HG03442 (cell line): ENCODE measurements around the gene SPINDOC.
"Not testable (repeated sequence)": the region's sequence is repeated elsewhere in the genome, so short reads cannot be mapped to it uniquely, and the experiment has no call there.

Source experiments
- ATAC-seq: cut with Tn5 transposase; IDR thresholded peaks from one replicate; pipeline ENCODE4 v1.9.1; 2021; ENCODE audit warnings: mild to moderate bottlenecking, moderate library complexity; ENCODE audit not compliant: unreplicated experiment

SPINDOC gene, protein sequence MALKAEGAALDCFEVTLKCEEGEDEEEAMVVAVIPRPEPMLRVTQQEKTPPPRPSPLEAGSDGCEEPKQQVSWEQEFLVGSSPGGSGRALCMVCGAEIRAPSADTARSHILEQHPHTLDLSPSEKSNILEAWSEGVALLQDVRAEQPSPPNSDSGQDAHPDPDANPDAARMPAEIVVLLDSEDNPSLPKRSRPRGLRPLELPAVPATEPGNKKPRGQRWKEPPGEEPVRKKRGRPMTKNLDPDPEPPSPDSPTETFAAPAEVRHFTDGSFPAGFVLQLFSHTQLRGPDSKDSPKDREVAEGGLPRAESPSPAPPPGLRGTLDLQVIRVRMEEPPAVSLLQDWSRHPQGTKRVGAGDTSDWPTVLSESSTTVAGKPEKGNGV

DNA sequence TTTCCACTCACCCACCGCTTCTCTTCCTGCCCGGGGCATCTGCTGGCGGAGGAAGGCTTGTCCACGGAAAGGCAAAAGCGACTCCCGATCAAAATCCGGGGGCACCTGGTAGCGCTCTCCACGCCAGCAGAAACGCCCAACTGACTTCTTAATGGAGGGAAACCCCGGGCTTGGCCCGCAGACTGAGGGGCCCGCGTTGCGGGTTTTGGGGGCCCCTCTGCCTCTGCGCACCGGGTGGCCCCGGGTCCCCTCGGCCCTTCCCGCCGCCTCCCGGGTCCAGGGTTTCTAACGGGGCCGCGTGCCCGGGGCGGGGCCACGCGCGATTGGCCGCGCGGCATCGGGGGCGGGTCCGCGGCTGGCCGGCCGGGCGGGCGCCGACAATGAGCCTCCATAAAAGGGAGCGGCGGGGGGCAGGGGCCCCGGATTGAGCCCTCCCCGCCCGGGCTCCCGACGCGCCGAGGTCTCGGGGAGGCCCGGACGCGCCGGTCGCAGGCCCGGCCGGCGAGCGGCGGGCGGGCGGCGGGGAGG, at the start of gene SPINDOC:
Gene SPINDOC (plus strand): TSS at position 422 of the 528 bp plus-strand sequence. CDS start 231 bp downstream, outside the sequence.
- peak; percentile 66 for ATAC-seq

DNA sequence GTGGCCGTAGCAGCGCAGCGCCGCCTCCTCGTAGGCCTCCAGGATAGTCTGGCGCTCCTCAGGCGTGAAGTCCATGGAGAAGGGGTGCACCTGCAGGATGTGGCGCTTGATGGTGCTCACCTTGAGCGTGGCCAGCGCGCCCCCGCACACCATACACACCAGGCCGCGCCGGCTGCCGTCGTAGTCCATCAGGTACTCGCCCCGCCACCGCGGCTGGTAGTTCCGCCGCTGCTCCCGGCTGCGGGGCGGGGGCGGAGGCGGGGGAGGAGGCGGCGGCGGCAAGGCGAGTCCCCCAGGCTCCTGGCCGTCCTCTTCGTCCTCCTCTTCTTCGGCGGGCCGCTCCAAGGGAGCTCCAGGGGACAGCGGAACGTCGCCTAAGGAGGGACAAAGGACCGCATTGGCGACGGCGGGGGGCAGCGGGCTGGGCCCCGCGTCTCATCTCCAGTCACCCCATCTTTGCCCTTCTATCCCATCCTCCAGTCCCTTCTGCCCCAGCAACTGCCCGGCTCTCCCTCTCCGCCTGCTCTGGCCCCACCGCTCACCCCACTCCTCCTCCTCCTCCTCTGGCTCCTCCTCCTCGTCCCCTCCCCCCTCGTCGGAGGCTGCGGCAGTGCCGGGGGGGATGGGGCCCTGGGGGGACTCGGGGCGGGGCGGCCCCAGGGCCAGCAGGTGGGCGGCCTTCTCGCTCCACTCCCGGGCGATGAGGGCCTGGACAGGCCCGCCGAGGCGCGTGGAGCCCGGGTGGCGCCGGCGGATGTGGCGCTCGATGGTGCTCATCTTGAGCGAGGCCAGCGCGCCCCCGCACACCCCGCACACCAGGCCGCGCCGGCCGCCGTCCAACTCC, 49.5 kb upstream of the SPINDOC start:
- ATAC-seq = no peak

DNA sequence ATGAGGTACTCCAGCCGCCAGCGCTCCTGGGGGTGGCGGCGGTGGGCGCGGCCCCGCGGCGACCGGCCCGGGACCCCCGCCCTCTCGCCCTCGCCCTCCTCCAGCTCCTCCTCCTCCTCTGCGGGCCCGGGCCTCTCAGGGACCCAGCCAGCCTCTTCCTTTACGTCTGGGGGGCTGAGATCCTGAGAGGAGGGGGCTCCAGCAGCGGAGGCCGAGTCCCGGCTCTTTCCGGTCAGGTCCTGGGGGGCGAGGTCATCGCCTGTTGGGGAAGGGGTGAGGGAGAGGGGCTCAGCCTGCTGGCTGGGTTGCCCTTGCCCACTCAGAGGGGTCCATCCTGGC, 48.9 kb upstream of the SPINDOC start:
- no peak for ATAC-seq

DNA sequence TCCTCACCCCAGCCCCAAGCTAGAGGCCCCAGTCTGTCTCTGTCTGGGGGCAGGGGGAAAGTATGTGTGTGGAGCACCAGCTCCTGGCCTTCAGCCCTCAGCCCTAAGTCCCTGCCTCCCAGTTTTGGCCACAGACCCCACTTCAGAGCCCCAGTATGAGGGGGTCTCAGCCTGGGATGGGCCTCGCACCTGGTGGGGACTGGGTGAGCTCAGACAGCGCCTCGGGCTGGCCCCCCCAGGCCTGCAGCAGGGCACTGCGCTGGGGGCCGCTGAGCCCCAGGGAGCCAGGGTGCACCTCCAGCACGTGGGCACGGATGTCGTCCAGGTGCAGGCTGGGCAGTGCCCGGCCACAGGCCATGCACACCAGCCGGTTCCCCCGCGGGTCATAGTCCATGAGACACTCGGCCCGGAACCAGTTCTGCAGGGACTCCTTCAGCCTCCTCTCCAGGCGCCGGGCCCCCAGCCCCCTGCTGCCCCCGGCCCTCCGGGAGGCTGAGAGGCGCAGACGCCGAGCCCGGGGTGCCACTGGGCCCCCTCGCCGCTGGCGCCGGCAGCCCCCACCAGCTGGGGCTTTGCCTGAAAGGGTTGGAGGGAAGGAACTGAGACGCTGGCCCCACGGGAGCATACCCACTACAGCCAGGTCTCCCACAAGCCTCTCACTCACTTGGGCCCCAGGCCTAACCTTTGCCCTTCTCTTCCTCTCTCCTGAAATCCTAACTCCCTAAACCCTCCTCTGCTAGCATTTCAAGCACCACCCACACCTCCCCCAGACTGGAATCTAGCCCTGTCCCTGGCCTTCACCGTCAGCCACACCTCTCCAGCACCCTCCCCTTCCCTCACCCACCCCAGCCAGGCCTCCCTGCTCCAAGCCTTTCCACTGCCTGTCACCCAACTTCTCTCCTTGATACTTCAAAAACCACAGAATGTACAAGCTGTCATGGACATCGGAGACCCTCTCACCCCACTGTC, 48.3 kb upstream of the SPINDOC start:
- ATAC-seq = no peak

DNA sequence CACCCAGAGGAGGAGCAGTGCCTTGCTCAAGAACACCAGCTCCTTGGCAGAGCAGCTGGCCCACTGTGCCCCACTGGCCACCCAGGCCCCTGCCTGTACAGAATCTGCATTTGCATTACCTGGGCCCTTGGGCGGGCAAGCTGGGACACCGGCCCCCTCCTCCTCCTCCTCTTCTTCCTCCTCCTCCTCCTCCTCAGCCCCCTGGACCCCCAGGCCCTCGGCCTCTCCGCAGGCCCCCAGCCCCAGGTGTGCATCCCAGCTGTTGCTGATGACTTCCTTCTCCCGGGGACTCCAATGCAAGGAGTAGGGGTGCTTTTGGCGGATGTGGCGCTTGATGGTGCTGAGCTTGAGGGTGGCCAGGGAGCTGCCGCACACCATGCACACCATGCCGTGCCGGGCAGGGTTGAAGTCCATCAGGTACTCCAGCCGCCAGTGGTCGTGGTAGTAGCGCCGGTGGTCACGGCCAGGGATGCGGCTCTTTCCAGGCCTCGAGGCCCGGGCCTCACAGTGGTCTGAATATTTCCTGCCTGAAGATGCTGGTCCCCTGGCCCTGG, 47.5 kb upstream of the SPINDOC start:
- ATAC-seq = no peak

DNA sequence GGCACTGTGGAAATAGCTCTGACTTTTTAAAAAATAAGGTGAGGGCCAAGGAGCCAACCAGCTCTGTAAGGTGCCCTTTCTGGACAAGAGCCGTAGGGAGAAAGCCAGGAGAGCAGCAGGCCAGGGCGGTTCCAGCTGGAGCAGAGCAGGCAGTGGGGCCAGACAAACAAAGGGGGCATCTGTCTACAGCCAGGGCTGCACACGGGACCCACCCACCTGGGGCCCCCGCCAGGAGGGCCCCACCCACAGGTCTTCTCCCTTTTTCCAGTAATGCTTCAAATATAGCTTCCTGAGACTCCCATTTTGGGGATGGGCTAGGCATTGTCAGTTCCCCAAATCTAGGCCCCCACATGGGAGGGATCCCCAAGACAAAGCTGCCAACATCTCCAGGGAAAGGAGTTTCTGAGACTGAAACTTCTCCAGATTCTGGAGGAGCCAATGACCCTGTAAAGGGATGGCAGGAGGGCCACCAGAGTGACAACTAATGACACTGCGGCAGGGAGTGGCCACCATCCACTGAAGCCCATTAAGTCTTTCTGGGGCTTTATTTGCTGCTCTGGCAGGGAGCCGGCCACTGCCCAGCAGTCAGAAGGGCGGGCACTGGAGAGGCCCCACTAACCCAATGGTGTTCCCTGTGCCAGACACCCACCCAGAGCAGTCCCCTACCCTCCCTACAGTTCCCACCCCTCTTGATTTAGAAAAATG, 46.6 kb upstream of the SPINDOC start:
- no peak for ATAC-seq

DNA sequence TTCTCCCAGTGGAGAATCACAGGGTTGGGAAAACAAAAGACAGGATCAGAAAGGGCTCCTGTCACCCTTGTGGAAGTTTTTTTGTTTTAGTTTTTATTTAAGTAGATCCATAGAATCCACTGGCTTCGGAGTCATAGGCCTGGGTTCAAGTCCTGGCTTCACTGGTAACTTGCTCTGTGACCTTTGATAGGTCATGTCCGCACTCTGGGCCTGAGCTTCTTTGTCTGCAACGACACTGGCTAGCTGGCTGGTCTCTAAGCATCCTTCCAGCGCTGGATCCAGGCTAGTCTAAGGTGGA, 46.0 kb upstream of the SPINDOC start:
- no peak for ATAC-seq

DNA sequence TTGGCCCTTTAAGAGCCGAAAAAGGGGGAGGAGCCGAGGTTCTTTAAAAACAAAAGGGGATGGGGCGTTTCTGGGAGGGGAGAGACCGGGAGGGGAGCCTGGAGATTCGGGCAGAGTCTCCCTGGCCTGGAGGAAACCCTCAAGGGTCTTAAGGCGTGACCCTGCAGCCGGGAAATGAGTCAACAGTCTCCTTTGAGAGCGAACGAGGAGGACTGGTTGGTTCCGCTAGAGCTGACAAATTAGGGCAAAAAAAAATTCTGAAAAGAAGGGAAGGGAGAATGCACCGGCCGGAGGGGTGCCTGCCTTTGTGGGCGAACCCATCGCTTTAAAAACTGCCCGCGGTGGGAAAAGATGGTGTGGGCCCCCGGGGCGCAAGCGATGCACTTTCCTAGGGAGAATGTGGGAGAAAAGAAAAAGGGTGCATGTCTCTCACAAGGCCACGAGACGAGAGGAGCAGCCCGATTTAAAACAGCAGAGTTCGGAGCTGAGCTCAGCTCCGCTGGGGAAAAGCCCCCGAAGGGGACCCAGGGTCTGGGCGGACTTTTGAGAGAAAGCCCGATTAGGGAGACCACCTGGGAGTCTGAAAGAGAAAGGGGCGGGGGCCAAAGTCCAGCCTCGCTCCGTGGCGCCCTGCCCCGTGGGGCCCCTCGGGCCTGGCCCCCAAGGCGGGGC, 45.6 kb upstream of the SPINDOC start:
- ATAC-seq = no peak

DNA sequence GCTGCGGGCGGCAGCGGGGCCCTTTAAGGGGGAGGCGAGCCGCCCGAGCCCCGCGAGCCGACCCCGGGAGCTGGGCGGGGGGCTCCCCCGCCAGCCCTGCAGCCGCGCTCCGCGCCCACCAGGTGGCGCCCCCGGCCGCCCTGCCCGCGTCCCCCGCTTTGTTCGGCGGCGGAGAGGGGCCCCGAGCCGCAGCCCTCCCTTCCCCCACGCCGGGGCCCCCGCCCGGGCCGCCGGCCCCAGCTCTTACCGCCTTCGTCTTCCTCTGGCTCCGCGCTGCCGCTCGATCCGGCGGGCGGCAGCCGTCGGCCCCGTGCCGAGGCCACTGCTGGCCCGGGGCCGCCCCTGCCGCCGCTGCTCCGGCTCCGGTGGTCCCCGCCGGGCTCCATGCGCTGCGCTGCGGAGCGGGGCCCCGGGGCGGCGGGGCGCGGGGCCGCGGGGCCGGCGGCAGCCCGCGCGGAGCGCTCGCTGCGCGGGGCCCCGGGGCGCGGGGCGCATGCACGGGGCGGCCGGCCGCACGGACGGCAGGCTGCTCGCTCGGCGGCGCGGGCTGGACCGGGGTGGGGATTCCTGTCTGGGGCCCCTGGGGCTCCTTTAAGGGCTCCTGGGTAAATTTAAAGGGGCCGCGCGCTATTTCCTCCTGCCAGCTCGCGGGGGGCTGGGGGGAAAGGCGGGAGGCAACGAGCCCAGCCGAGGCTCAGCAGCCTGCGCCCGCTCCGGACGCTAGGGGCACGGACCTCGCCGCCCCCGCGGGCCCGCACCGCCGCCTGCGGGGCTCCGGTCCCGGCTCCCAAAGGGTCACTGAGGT, 44.8 kb upstream of the SPINDOC start, which contains the start of gene ZFTA:
Gene ZFTA (minus strand): TSS at position 539 of the 805 bp plus-strand sequence. CDS start 153 bp downstream, at position 386.
- peak; percentile 58 for ATAC-seq

DNA sequence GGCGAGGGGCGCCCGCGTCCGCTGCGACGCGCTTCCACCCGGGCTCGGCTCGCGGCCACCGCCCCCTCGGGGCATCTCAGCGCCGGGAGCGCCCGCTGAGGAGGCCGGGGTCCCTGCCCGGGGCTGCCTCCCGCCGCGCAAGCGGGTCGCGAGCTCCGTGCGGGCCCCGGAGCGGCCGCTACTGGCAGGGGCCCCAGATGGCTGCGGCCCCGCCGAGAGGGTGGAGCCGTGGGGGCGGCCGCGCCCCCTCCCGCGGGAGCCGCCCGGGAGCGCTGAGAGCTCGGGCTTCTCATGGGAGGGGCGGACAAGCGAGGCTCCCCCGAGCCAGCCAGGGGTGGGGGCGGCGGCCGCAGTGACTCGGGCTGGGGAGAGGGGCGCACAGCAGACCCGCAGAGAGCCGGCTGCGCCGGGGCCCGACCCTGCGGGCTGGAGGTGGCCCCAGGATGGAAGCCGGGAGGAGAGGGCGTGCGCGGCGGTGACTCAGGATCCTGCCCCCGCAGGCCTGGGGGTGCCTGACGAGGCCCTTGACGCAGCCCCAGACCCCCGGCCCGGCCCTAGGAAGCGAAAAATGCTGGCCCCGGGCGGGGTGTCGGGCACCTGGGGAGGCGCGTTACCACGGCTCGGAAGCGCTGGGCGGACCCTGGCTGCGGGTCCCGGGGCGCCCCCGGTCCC, 44.1 kb upstream of the SPINDOC start:
- ATAC-seq = peak; percentile 28

DNA sequence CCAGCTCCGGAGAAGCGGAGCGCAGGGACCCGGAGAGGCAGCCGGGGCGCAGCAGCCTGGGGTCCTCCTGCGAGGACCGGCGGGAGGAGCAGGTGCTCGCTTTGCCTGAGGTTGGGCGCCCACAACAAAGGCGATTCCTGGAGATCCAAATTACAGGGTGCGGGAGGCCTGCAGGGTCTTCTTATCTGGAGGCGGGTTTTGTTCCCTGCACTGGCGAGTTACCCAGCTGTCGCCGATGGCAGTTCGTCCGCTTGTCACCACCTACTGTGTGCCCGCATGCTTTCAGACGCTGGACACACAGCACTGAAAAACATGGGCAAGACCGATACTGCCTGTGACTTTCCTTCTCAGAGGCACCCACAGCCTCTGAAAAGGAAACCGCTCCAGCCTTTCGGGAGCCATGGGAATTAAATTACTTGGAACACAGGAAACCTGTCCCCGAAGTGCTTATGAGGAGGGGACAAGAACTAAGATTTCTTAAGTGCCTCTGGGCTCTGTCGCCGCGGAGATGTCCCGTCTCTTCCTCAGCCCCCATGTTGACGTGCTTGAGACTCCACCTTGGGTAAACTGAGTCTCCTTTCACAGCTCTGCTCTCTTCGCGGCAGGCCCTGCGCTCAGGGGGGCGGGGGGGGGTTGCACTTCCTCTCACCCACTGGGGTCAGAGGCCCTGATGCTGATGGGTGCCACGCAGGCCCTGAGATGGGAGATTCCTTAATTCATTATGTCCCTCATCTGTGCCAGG, 43.4 kb upstream of the SPINDOC start:
- ATAC-seq = no peak

DNA sequence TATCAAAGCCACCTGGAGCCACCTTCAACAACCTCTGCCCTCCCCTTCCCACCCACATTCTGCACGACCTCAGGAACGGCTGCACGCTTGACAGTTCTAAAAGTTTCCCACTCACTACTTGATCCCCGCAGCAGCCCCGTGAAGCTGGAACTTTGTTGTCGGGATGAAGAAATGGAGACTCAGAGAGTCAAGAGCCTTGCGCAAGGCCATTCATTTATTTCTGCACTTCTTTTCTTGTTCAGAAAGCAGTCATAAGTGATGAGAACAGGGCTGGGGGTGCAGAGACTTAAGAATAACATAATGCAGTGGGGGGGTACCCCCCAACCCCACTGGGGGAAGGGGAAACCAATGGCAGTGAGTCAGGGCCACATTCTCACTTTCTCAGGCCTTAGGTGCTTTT, 42.5 kb upstream of the SPINDOC start:
- no peak for ATAC-seq

DNA sequence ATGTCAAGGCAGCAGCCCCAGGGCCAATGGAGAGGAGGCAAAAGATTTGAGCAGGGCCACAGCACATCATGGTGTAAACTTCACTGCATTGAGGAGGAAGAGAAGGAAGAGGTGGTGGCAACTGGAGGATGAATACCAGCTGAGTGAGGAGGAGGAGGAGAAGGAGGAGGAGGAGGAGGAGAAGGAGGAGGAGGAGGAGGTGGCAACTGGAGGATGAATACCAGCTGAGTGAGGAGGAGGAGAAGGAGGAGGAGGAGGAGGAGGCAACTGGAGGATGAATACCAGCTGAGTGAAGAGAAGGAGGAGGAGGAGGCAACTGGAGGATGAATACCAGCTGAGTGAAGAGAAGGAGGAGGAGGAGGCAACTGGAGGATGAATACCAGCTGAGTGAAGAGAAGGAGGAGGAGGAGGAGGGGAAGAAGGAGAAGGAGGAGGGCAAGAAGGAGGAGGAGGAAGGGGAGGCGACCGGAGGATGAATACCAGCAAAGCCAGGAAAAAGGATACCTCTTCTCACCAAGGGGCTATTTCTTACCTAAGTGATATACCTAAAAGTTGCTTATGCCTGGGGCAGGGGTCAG, 41.4 kb upstream of the SPINDOC start:
- ATAC-seq = not testable (repeated sequence)

DNA sequence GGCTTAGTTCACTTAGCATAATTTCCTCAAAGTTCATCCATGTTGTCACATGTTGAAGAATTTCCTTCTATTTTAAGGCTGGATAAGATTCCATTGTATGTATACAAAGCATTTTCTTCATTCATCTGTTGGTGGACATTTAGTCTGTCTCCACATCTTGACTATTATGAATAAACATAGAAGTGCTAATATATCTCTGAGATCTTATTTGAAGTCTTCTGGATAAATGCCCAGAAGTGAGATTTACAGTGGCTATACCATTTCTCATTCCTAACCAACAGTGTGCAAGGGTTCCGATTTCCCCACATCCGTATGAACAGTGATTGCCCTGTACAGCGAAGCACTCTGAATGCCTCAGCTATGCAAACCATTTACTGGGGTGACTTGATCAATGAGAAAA, 38.1 kb upstream of the SPINDOC start:
- ATAC-seq = no peak

DNA sequence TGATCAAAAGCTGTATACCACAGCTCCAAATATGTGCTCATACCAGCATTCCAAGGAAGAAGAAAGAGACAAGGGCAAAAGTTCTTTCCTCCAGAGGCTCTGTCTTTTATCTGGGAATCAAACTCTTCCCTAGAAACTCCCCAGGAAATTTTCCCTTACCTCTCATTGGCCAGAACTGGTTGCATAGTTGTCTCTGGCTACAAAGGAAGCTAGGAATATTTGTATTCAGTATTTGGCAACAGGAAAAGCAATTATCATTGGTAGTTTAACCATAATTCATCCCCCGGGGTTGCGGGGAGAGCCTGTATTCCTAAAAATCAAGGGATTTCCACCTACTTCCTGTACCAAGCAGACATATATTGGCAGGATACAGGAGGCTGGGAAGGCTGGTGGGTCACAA, 34.2 kb upstream of the SPINDOC start:
- ATAC-seq = no peak

DNA sequence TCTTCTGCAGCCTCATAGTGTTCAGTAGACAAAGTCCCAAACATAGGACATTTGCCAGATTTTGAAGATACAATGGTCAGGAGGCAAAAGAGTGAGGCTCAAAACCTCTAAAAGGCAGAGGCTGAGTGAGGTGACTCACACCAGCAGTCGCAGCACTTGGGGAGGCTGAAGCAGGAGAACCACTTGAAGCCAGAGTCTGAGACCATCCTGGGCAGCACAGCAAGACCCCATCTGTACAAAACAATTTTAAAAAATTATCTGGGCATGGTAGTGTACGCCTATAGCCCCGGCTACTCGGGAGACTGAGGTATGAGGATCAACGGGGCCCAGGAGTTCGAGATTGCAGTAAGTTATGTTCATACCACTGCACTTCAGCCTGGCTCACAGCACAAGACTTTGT, 30.5 kb upstream of the SPINDOC start:
- ATAC-seq = no peak
